GM12874 (cell line): ENCODE measurements around the gene RYR2.

Source experiments
- TF ChIP-seq, protein P1 (sequence below): IDR thresholded peaks from 2 replicates; pipeline ENCODE4 v1.5.1; 2011; ENCODE audit warnings: low read depth, mild to moderate bottlenecking, control low read depth, low read length, moderate library complexity; ENCODE audit not compliant: insufficient read depth

RYR2 gene

DNA sequence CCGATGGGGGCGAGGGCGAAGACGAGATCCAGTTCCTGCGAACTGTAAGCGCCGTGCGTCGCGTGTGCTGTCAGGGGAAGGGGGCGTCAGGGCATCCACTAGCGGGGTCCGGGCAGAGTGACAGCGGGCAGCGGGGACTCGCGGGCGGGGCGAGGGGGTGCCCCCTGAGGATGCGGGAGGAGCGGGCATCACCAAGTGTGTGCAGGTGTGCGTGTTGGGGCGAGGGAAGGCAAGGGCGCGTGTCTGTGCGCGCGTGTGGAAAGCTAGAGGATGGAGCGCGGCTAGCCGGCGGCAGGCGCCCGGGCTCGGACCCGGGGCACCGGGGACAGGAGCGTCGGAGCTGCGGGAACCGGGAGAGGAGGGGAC lies 525 bp downstream of the RYR2 start:
- TF ChIP-seq, protein P1, sequence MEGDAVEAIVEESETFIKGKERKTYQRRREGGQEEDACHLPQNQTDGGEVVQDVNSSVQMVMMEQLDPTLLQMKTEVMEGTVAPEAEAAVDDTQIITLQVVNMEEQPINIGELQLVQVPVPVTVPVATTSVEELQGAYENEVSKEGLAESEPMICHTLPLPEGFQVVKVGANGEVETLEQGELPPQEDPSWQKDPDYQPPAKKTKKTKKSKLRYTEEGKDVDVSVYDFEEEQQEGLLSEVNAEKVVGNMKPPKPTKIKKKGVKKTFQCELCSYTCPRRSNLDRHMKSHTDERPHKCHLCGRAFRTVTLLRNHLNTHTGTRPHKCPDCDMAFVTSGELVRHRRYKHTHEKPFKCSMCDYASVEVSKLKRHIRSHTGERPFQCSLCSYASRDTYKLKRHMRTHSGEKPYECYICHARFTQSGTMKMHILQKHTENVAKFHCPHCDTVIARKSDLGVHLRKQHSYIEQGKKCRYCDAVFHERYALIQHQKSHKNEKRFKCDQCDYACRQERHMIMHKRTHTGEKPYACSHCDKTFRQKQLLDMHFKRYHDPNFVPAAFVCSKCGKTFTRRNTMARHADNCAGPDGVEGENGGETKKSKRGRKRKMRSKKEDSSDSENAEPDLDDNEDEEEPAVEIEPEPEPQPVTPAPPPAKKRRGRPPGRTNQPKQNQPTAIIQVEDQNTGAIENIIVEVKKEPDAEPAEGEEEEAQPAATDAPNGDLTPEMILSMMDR = no peak

DNA sequence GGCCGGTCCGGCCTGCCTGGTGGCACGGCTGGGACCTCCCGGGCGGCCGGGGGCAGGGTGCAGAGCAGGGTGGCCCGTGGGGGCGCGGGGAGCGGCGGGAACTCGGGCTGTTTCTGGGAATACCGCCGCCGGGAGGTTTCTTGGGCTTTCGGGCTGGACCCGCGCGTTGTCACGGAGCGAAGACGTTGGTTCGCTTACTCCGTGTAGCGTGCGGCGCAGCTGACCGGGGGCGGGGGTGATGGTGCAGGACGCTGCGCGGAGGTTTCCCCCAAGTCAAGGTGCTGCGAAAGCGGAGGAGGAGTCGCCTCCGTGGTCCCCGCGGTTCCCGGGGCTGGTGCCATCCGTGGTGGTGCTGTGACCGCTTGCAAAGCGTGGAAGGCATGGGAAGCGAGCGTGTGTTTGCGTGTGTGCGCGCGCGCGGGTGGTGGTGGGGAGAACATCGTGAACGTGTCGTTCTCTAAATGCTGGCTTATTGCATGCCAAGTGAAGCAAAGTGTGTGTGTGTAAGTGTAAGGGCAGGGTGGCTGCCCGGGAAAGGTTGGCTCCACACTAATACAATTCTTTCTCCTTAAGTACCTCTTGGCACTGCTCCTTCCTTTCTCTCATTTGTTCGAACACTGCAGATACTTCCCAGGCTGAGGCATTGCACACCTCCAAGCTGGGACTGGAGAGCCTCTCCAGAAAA lies 1.1 kb downstream of the RYR2 start:
- TF ChIP-seq, protein P1 = no peak

DNA sequence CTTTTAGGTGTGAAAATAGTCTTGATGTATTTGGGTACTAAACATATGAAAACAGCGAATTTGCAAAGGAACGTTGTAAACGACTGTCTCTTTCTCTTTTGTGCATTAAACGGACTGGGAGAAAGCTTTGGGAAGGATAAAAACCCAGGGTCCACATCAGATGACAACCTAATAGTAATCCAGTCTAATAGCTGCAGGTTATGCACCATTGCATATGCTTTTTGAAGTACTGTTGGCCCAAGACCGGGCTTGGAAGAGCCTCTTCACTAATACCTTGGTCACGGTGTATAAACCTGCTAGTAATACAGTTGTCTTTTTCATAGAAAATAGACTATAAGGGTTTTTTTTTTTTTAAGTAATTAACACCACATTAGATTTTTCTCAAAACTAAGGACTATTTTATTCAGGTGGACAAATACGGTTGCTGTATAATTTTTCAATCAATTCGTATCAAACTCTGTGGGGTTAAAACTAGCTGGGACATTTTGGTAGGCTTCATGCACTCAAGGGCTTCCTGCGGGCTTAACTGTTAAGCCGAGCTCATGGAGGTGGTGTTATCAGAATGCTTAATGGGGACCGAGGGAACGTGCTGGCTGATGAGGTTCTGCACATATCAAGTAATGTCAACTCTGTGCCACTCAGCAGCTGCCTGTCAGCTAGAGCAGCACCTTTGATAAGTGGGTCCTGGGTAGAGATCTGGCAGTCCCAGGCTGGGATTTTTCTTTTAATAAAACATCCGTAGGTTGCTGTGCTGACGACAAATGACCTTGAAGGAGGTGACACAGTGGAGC lies 2.1 kb downstream of the RYR2 start:
- TF ChIP-seq, protein P1 = no peak

DNA sequence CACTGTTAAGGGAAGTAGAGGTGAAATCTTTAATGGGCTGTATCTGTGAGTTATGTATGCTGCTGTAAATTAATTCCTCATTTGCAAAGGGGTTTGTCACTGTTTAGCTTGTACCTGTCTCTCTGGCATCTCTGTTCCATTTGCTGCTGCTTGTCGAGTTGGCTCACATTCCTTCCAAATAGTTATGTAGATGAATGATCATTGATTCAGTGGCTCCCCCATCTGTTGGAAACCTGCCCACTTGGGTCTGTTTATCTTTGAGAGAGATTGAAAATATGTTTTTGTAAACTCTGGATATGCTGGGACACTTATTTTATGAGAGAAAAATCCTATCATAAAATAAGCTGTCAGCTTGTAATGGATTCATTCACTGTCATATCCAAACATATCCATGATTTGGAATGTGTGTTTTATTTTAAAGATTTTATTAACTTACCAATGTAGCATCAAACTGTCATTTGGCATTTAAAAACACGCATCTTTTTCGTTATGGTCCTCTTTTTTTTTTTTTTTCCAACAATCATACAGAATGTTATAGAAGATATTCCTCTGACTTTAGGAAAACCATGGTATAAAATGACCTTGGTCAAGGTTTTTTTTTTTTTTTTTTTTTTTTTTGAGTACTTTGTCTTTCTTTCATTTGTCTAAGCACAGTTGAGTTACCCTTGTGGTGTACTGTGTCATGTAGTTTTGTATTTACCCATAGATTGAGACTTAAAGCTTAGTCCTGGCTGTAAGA lies 3.5 kb downstream of the RYR2 start:
- TF ChIP-seq, protein P1 = no peak

DNA sequence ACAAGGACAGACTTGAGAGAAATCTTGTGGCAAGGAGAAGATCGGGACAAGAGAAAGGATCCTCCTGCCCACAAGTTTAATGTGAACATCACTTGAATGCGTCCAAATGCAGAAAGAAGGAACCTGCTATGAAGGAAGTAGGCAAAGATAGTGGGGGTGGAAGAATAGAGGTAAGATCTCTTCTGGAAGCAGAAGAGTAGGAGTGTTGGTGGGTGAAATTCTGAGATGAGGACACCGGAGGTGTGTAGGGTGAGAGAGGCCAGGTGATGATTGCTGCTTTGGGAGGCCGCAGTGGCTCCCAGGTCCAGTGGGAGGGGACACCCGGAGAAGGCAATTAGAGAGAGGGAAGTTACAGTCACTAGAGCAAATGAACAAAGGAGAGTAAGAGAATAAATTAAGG lies 6.8 kb downstream of the RYR2 start:
- TF ChIP-seq, protein P1 = no peak

DNA sequence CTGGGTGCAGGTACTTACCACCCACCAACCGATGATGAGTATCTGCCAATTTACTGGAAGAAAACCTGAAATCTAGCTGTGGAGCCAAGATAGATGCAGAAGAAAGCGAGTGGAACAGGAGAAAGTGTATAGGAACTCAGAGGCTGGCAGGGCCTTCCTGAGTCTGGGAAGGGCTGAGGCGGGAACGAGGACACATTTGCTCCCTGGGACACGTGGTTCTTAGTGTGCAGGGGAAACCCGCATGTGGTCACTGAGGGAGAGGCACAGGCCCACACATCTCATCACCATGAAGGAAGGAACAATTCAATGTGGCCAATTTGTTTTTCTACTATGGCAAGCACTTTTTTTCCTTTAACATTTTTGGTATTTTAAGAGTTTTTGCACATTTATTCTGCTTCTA lies 8.2 kb downstream of the RYR2 start:
- TF ChIP-seq, protein P1 = no peak

DNA sequence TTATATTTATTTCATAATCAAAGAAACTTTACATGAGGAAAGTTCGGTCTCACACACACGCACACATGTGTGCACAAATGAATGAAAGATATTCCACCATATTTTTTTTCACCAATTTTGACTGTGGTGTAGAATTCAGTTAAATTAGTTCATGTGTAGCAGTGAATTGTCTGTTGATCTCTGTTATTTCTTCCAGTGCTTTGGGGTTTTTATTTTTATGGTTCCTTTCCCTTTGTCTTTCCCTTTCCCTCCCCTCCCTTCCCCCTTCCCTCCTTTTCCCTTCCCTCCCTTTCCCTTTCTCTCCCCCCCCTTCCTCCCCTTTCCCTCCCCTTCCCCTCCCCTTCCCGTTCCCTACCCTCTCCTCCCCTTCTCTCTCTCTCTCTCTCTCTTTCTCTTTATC lies 8.9 kb downstream of the RYR2 start:
- TF ChIP-seq, protein P1 = no peak
